ENCODE data around the gene FPR3. TPM values are rescaled to one million over a fixed set of nuclear protein-coding genes. Genes with fewer than 3 reads are reported as not detected.
"Not testable (repeated sequence)": the region's sequence is repeated elsewhere in the genome, so short reads cannot be mapped to it uniquely, and the experiment has no call there.

The FPR3 gene
- total and polyA plus RNA-seq, 10 of the 15 experiments (the other 5 are each of a cell fraction or from before 2014, with no cell fraction given): not detected

GRCh38 chr19:51804789-51805188 lies 9.8 kb downstream of the FPR3 start:
- H3K9me3 ChIP-seq (replicated peaks; ENCODE audit: control insufficient read depth, insufficient read depth, low read length); SMC1A ChIA-PET (ENCODE audit: uncharacterized antibody, unreplicated experiment); in situ Hi-C loops (cut with MboI); H3K79me2 ChIP-seq (ENCODE audit: control insufficient read depth, insufficient read depth, low read length); FAIRE-seq; H3K4me2 ChIP-seq (ENCODE audit: control insufficient read depth, insufficient read depth); H2AFZ ChIP-seq (ENCODE audit: control insufficient read depth, low read depth, low read length); H3K4me3 ChIP-seq; H3K36me3 ChIP-seq (ENCODE audit: control insufficient read depth in 2 of 2, insufficient read depth in 2 of 2, low read length in 1 of 2); POLR2A ChIA-PET; H3K27me3 ChIP-seq (replicated peaks in 1 of 2; ENCODE audit: control insufficient read depth in 2 of 2, insufficient read depth in 2 of 2, low read length in 1 of 2); DNase-seq (ENCODE audit: low read depth, low spot score); H4K20me1 ChIP-seq (ENCODE audit: control insufficient read depth, insufficient read depth); H3K9ac ChIP-seq (ENCODE audit: control insufficient read depth, insufficient read depth, low read length); H3K27ac ChIP-seq (ENCODE audit: control insufficient read depth, insufficient read depth); BruUV-seq (replicated peaks); intact Hi-C loops (cut with micrococcal nuclease; ENCODE audit: unreplicated experiment); RAD21 ChIA-PET (ENCODE audit: unreplicated experiment); ATAC-seq; H3K4me1 ChIP-seq (ENCODE audit: control insufficient read depth, insufficient read depth, low read length): not testable (repeated sequence)
- 63% methylated on average over 9 of the region's 9 CpGs for WGBS (ENCODE audit: insufficient coverage, insufficient replicate concordance, low lambda C conversion rate, missing lambda C conversion rate)
- CTCF ChIA-PET: interaction anchor here (0.5 kb wide), 1 partner anchor 75 kb away, joined by 3 read pairs; no protein-coding TSS in a partner anchor

GRCh38 chr19:51805396-51805795 lies 10.4 kb downstream of the FPR3 start:
- RAD21 ChIA-PET (ENCODE audit: unreplicated experiment); ATAC-seq; BruUV-seq (replicated peaks); H3K27me3 ChIP-seq (replicated peaks in 1 of 2; ENCODE audit: control insufficient read depth in 2 of 2, insufficient read depth in 2 of 2, low read length in 1 of 2); H3K4me3 ChIP-seq; H3K4me2 ChIP-seq (ENCODE audit: control insufficient read depth, insufficient read depth); intact Hi-C loops (cut with micrococcal nuclease; ENCODE audit: unreplicated experiment); FAIRE-seq; DNase-seq (ENCODE audit: low read depth, low spot score); H3K9me3 ChIP-seq (replicated peaks; ENCODE audit: control insufficient read depth, insufficient read depth, low read length); H3K9ac ChIP-seq (ENCODE audit: control insufficient read depth, insufficient read depth, low read length); H2AFZ ChIP-seq (ENCODE audit: control insufficient read depth, low read depth, low read length); H3K27ac ChIP-seq (ENCODE audit: control insufficient read depth, insufficient read depth); POLR2A ChIA-PET; CTCF ChIA-PET; in situ Hi-C loops (cut with MboI); SMC1A ChIA-PET (ENCODE audit: uncharacterized antibody, unreplicated experiment); H3K36me3 ChIP-seq (ENCODE audit: control insufficient read depth in 2 of 2, insufficient read depth in 2 of 2, low read length in 1 of 2); H4K20me1 ChIP-seq (ENCODE audit: control insufficient read depth, insufficient read depth); H3K4me1 ChIP-seq (ENCODE audit: control insufficient read depth, insufficient read depth, low read length); H3K79me2 ChIP-seq (ENCODE audit: control insufficient read depth, insufficient read depth, low read length): not testable (repeated sequence)
- WGBS (ENCODE audit: insufficient coverage, insufficient replicate concordance, low lambda C conversion rate, missing lambda C conversion rate): 56% methylated on average over 8 of the region's 8 CpGs

- CTCF ChIA-PET: interaction anchor here (0.6 to 2.7 kb wide), 3 partner anchors 29 to 212 kb away, joined by 4 to 10 read pairs (median 6); no protein-coding TSS in a partner anchor
- H3K27me3 ChIP-seq (replicated peaks in 1 of 2; ENCODE audit: control insufficient read depth in 2 of 2, insufficient read depth in 2 of 2, low read length in 1 of 2); H2AFZ ChIP-seq (ENCODE audit: control insufficient read depth, low read depth, low read length); H3K4me3 ChIP-seq; H4K20me1 ChIP-seq (ENCODE audit: control insufficient read depth, insufficient read depth); BruUV-seq (replicated peaks); H3K9ac ChIP-seq (ENCODE audit: control insufficient read depth, insufficient read depth, low read length); H3K36me3 ChIP-seq (ENCODE audit: control insufficient read depth in 2 of 2, insufficient read depth in 2 of 2, low read length in 1 of 2); H3K79me2 ChIP-seq (ENCODE audit: control insufficient read depth, insufficient read depth, low read length); H3K4me1 ChIP-seq (ENCODE audit: control insufficient read depth, insufficient read depth, low read length); ATAC-seq; POLR2A ChIA-PET; H3K27ac ChIP-seq (ENCODE audit: control insufficient read depth, insufficient read depth); SMC1A ChIA-PET (ENCODE audit: uncharacterized antibody, unreplicated experiment); DNase-seq (ENCODE audit: low read depth, low spot score); intact Hi-C loops (cut with micrococcal nuclease; ENCODE audit: unreplicated experiment); H3K4me2 ChIP-seq (ENCODE audit: control insufficient read depth, insufficient read depth); FAIRE-seq; in situ Hi-C loops (cut with MboI); H3K9me3 ChIP-seq (replicated peaks; ENCODE audit: control insufficient read depth, insufficient read depth, low read length): not testable (repeated sequence)
- RAD21 ChIA-PET (ENCODE audit: unreplicated experiment): interaction anchor here (0.9 kb wide), 1 partner anchor 383 kb away, joined by 3 read pairs; the partner anchor contains the start of gene PPP2R1A
- 54% methylated on average over 5 of the region's 5 CpGs for WGBS (ENCODE audit: insufficient coverage, insufficient replicate concordance, low lambda C conversion rate, missing lambda C conversion rate)
Measured at GRCh38 chr19:51806571-51806970, 11.6 kb downstream of the FPR3 start.
